ENCODE data around the gene PITX2.

DNA sequence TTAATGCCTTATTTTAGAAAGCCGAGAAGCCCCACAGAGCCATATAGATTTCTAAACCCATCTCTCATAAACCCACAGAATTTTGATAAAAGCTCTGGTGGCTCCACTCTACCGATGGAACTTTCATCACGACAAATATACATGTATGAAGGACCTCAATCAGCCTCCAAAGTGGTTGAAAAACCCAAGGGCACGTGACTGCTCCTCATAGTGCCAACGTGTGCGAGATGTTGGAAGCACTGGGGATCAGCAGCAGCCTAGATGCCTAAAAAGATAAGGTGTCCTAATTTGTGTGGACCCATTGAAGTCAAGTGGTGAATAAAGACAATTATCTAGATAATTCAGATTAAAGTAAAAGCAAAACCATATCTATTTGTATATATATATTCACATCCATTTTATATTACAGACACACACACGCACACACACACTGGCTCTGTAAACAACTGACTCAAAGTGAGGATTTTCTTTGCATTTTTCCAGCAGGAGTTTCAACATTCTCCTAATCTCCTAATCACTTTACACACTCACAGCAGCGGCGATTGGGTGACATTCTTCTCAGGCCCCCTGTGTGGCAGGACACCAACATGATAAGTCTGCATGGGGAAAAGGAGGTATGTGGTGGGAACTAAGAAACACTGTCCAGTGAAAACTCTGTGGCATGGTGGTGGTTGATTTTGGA, 2.8 kb upstream of the PITX2 start:
- TF ChIP-seq, protein P1, sequence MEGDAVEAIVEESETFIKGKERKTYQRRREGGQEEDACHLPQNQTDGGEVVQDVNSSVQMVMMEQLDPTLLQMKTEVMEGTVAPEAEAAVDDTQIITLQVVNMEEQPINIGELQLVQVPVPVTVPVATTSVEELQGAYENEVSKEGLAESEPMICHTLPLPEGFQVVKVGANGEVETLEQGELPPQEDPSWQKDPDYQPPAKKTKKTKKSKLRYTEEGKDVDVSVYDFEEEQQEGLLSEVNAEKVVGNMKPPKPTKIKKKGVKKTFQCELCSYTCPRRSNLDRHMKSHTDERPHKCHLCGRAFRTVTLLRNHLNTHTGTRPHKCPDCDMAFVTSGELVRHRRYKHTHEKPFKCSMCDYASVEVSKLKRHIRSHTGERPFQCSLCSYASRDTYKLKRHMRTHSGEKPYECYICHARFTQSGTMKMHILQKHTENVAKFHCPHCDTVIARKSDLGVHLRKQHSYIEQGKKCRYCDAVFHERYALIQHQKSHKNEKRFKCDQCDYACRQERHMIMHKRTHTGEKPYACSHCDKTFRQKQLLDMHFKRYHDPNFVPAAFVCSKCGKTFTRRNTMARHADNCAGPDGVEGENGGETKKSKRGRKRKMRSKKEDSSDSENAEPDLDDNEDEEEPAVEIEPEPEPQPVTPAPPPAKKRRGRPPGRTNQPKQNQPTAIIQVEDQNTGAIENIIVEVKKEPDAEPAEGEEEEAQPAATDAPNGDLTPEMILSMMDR (IDR thresholded peaks at IDR 0.05): no peak
- TF ChIP-seq POLR2AphosphoS5 (IDR thresholded peaks at IDR 0.05): no peak
- TF ChIP-seq POLR2A (IDR thresholded peaks at IDR 0.05): no peak
- no peak for TF ChIP-seq EP300 (IDR thresholded peaks at IDR 0.05)
